Measurements from ENCODE around the gene DNAJB6. TPM values are rescaled to one million over a fixed set of nuclear protein-coding genes. Genes with fewer than 3 reads are reported as not detected.
A peak's percentile ranks its signal among the peaks of the same experiment; 100 is the strongest.

The DNAJB6 gene
- total RNA-seq, 1 experiment from 2014 or later = 288 TPM

DNA sequence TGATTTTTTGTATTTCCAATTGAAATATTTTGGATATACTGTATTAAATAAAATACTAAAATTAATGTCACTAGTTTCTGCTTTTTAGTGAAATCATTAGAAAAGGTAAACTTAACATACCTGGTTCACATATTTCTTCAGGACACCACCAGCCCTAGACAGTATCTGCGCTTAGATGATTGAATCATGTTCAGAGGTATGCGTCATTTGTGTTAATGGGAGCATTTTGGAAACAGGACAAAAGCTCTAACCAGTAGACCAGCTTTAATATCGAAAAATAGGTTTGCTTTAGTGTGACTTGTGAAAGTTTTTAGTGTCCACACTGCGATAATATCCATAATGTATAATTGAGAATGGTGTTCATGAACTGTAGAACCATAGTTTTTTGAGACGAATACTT, 47.1 kb downstream of the DNAJB6 start:
- Mint-ChIP-seq H3K4me1 (peaks cover 65% of the 10 kb centered on the region), H3K27ac (peak overlapping the region; percentile 35; the same call in 1 of the 2 replicates), H3K27me3 (ENCODE audit: low read depth) (no peaks in the 10 kb centered on the region), H3K4me3 (no peak overlapping the region), H3K36me3 (peaks cover 62% of the 10 kb centered on the region), H3K9me3 (no peaks in the 10 kb centered on the region)
- ChIA-PET CTCF (interaction anchor here (0.8 to 1.4 kb wide), 5 partner anchors 8 to 98 kb away, joined by 3 to 4 read pairs (median 3); no protein-coding TSS in a partner anchor), POLR2A (no interaction called here)
- no peak for DNase-seq (ENCODE audit: low spot score)
- TF ChIP-seq, protein P1, sequence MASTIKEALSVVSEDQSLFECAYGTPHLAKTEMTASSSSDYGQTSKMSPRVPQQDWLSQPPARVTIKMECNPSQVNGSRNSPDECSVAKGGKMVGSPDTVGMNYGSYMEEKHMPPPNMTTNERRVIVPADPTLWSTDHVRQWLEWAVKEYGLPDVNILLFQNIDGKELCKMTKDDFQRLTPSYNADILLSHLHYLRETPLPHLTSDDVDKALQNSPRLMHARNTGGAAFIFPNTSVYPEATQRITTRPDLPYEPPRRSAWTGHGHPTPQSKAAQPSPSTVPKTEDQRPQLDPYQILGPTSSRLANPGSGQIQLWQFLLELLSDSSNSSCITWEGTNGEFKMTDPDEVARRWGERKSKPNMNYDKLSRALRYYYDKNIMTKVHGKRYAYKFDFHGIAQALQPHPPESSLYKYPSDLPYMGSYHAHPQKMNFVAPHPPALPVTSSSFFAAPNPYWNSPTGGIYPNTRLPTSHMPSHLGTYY (CRISPR knock-in tag; IDR thresholded peaks at IDR 0.05) = no peak
- no peak for TF ChIP-seq ZNF416 (CRISPR knock-in tag; IDR thresholded peaks at IDR 0.05)
- TF ChIP-seq ZNF138 (CRISPR knock-in tag; conservative IDR thresholded peaks at IDR 0.05) = no peak
- no peak for TF ChIP-seq NR2C2 (CRISPR knock-in tag; IDR thresholded peaks at IDR 0.05)
- TF ChIP-seq, protein P2, sequence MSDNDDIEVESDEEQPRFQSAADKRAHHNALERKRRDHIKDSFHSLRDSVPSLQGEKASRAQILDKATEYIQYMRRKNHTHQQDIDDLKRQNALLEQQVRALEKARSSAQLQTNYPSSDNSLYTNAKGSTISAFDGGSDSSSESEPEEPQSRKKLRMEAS (CRISPR knock-in tag; IDR thresholded peaks at IDR 0.05) = no peak
- no peak for TF ChIP-seq IRF2 (CRISPR knock-in tag; IDR thresholded peaks at IDR 0.05; ENCODE audit: borderline replicate concordance, low read depth)
- TF ChIP-seq, protein P3, sequence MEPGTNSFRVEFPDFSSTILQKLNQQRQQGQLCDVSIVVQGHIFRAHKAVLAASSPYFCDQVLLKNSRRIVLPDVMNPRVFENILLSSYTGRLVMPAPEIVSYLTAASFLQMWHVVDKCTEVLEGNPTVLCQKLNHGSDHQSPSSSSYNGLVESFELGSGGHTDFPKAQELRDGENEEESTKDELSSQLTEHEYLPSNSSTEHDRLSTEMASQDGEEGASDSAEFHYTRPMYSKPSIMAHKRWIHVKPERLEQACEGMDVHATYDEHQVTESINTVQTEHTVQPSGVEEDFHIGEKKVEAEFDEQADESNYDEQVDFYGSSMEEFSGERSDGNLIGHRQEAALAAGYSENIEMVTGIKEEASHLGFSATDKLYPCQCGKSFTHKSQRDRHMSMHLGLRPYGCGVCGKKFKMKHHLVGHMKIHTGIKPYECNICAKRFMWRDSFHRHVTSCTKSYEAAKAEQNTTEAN (CRISPR knock-in tag; IDR thresholded peaks at IDR 0.05) = no peak
- no peak for TF ChIP-seq TCF7 (CRISPR knock-in tag; IDR thresholded peaks at IDR 0.05; ENCODE audit: low read depth)
- TF ChIP-seq, protein P4, sequence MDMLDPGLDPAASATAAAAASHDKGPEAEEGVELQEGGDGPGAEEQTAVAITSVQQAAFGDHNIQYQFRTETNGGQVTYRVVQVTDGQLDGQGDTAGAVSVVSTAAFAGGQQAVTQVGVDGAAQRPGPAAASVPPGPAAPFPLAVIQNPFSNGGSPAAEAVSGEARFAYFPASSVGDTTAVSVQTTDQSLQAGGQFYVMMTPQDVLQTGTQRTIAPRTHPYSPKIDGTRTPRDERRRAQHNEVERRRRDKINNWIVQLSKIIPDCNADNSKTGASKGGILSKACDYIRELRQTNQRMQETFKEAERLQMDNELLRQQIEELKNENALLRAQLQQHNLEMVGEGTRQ (CRISPR knock-in tag; IDR thresholded peaks at IDR 0.05) = no peak
- TF ChIP-seq, protein P5, sequence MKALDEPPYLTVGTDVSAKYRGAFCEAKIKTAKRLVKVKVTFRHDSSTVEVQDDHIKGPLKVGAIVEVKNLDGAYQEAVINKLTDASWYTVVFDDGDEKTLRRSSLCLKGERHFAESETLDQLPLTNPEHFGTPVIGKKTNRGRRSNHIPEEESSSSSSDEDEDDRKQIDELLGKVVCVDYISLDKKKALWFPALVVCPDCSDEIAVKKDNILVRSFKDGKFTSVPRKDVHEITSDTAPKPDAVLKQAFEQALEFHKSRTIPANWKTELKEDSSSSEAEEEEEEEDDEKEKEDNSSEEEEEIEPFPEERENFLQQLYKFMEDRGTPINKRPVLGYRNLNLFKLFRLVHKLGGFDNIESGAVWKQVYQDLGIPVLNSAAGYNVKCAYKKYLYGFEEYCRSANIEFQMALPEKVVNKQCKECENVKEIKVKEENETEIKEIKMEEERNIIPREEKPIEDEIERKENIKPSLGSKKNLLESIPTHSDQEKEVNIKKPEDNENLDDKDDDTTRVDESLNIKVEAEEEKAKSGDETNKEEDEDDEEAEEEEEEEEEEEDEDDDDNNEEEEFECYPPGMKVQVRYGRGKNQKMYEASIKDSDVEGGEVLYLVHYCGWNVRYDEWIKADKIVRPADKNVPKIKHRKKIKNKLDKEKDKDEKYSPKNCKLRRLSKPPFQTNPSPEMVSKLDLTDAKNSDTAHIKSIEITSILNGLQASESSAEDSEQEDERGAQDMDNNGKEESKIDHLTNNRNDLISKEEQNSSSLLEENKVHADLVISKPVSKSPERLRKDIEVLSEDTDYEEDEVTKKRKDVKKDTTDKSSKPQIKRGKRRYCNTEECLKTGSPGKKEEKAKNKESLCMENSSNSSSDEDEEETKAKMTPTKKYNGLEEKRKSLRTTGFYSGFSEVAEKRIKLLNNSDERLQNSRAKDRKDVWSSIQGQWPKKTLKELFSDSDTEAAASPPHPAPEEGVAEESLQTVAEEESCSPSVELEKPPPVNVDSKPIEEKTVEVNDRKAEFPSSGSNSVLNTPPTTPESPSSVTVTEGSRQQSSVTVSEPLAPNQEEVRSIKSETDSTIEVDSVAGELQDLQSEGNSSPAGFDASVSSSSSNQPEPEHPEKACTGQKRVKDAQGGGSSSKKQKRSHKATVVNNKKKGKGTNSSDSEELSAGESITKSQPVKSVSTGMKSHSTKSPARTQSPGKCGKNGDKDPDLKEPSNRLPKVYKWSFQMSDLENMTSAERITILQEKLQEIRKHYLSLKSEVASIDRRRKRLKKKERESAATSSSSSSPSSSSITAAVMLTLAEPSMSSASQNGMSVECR (CRISPR knock-in tag; IDR thresholded peaks at IDR 0.05; ENCODE audit: borderline replicate concordance) = no peak
- TF ChIP-seq, protein P6, sequence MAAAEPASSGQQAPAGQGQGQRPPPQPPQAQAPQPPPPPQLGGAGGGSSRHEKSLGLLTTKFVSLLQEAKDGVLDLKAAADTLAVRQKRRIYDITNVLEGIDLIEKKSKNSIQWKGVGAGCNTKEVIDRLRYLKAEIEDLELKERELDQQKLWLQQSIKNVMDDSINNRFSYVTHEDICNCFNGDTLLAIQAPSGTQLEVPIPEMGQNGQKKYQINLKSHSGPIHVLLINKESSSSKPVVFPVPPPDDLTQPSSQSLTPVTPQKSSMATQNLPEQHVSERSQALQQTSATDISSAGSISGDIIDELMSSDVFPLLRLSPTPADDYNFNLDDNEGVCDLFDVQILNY (CRISPR knock-in tag; IDR thresholded peaks at IDR 0.05) = no peak
- ATAC-seq = no peak

DNA sequence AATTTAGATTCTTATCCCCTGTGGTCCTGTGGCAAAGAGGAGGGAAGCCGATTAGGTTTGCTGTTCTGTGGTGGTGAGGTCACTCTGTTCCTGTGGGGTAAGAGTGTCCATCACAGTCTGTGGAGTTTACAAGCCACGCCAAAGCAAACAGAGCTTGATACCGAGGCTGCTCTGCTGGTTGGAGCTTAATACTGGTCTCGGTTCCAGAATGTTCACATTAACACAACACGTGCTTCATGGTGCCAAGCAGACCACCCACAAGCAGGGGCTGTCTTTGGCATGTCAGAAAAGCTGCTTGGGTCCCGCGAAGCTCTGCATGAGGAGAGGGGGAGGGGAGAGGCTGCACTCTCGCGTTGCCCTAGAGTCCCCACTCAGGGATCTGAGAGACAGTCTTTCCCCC, 47.5 kb downstream of the DNAJB6 start:
- H3K27me3 Mint-ChIP-seq (ENCODE audit: low read depth) = no peaks in the 10 kb centered on the region
- no peak for DNase-seq (ENCODE audit: low spot score)
- CTCF ChIA-PET = interaction anchor here (0.8 to 1.4 kb wide), 4 partner anchors 9 to 98 kb away, joined by 3 to 4 read pairs (median 3); no protein-coding TSS in a partner anchor
- peak; percentile 23 for ATAC-seq
- peaks cover 67% of the 10 kb centered on the region for H3K36me3 Mint-ChIP-seq
- no peak overlapping the region for H3K4me3 Mint-ChIP-seq
- H3K27ac Mint-ChIP-seq = peak overlapping the region; percentile 35
- peaks cover 66% of the 10 kb centered on the region for H3K4me1 Mint-ChIP-seq
- TF ChIP-seq MXD4 (CRISPR knock-in tag; IDR thresholded peaks at IDR 0.05; ENCODE audit: borderline replicate concordance) (no peak), NR2C2 (CRISPR knock-in tag; IDR thresholded peaks at IDR 0.05) (no peak)
- TF ChIP-seq, protein P3 (CRISPR knock-in tag; IDR thresholded peaks at IDR 0.05) = no peak
- TF ChIP-seq, protein P7, sequence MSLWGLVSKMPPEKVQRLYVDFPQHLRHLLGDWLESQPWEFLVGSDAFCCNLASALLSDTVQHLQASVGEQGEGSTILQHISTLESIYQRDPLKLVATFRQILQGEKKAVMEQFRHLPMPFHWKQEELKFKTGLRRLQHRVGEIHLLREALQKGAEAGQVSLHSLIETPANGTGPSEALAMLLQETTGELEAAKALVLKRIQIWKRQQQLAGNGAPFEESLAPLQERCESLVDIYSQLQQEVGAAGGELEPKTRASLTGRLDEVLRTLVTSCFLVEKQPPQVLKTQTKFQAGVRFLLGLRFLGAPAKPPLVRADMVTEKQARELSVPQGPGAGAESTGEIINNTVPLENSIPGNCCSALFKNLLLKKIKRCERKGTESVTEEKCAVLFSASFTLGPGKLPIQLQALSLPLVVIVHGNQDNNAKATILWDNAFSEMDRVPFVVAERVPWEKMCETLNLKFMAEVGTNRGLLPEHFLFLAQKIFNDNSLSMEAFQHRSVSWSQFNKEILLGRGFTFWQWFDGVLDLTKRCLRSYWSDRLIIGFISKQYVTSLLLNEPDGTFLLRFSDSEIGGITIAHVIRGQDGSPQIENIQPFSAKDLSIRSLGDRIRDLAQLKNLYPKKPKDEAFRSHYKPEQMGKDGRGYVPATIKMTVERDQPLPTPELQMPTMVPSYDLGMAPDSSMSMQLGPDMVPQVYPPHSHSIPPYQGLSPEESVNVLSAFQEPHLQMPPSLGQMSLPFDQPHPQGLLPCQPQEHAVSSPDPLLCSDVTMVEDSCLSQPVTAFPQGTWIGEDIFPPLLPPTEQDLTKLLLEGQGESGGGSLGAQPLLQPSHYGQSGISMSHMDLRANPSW (CRISPR knock-in tag; conservative IDR thresholded peaks at IDR 0.05; ENCODE audit: low read depth) = no peak
- POLR2A ChIA-PET = no interaction called here
- no peaks in the 10 kb centered on the region for H3K9me3 Mint-ChIP-seq

Data from WTC11 (cell line).